HUDEP-2 (cell line): ENCODE measurements around the gene TMEM233.
"Not testable (repeated sequence)": the region's sequence is repeated elsewhere in the genome, so short reads cannot be mapped to it uniquely, and the experiment has no call there.

ENCODE experiments used
- DNase-seq, 76 experiments: peaks; one replicate each; lab custom pipeline; 2025; ENCODE audit not compliant: unreplicated experiment in 76 of 76; lab: John Stamatoyannopoulos, UW

The TMEM233 gene

GRCh38 chr12:119603767-119604166 lies 10.2 kb downstream of the TMEM233 start:
- no peak for DNase-seq

- no peak for DNase-seq
Measured at GRCh38 chr12:119609358-119609757, 15.8 kb downstream of the TMEM233 start.

GRCh38 chr12:119613319-119613936 lies 19.9 kb downstream of the TMEM233 start:
- peak in 4 of 76 experiments; percentile 3 to 12 (median 6) for DNase-seq

- DNase-seq: no peak
Measured at GRCh38 chr12:119614705-119615104, 21.1 kb downstream of the TMEM233 start.

- DNase-seq: no peak
Measured at GRCh38 chr12:119615518-119616475, 22.2 kb downstream of the TMEM233 start.

- not testable (repeated sequence) for DNase-seq
Measured at GRCh38 chr12:119618328-119618896, 24.8 kb downstream of the TMEM233 start.

- DNase-seq: no peak
Measured at GRCh38 chr12:119620490-119620889, 26.9 kb downstream of the TMEM233 start.

- DNase-seq: no peak
Measured at GRCh38 chr12:119621878-119622277, 28.3 kb downstream of the TMEM233 start.

- DNase-seq: no peak
Measured at GRCh38 chr12:119624966-119625365, 31.4 kb downstream of the TMEM233 start.

GRCh38 chr12:119627019-119627643 lies 33.6 kb downstream of the TMEM233 start:
- DNase-seq: no peak

- no peak for DNase-seq
Measured at GRCh38 chr12:119627686-119628085, 34.1 kb downstream of the TMEM233 start.

GRCh38 chr12:119630223-119630780 lies 36.7 kb downstream of the TMEM233 start:
- DNase-seq: no peak

- peak in 1 of 76 experiments; percentile 6 for DNase-seq
Measured at GRCh38 chr12:119630962-119631550, 37.5 kb downstream of the TMEM233 start.

GRCh38 chr12:119631930-119632678 lies 38.5 kb downstream of the TMEM233 start:
- DNase-seq: no peak

- DNase-seq: no peak
Measured at GRCh38 chr12:119634743-119635142, 41.2 kb downstream of the TMEM233 start.

- DNase-seq: no peak
Measured at GRCh38 chr12:119642986-119643385, 49.4 kb downstream of the TMEM233 start.

GRCh38 chr12:119644930-119645329 lies 51.4 kb downstream of the TMEM233 start:
- DNase-seq: no peak

GRCh38 chr12:119645535-119646059 lies 52.0 kb downstream of the TMEM233 start:
- no peak for DNase-seq

- peak in 8 of 76 experiments; percentile 9 to 33 (median 24) for DNase-seq
Measured at GRCh38 chr12:119649202-119649808, 55.7 kb downstream of the TMEM233 start.
